IPS DF 6.9 (cell line): ENCODE results near the gene TMEM269.

Experiments used
- DNase-seq: peaks from one replicate; pipeline ENCODE4 v3.0.0-alpha.2; 2013; ENCODE audit warnings: low read depth, low spot score
- H3K27ac ChIP-seq: one replicate; pipeline ENCODE4 v1.5.1; 2013; ENCODE audit warnings: low read length, control low read depth
- H3K27me3 ChIP-seq: 2 replicates; pipeline ENCODE4 v1.6.1; 2013; ENCODE audit warnings: mild to moderate bottlenecking, low read length; ENCODE audit not compliant: control insufficient read depth, insufficient read depth
- H3K36me3 ChIP-seq: 2 replicates; pipeline ENCODE4 v1.6.1; 2013; ENCODE audit warnings: low read length; ENCODE audit not compliant: control insufficient read depth, insufficient read depth
- H3K4me1 ChIP-seq: 2 replicates; pipeline ENCODE4 v1.6.1; 2013; ENCODE audit warnings: low read length; ENCODE audit not compliant: control insufficient read depth, insufficient read depth
- H3K4me3 ChIP-seq: 2 replicates; pipeline ENCODE4 v1.5.1; 2013; ENCODE audit warnings: mild to moderate bottlenecking, low read length
- H3K9me3 ChIP-seq: 2 replicates; pipeline ENCODE4 v1.6.1; 2013; ENCODE audit warnings: low read length, inconsistent platforms; ENCODE audit not compliant: control insufficient read depth, insufficient read depth
- WGBS: extraction: QIAGEN DNeasy Blood & Tissue Kit; methylation state at CpG from one replicate; pipeline ENCODE4 v1.1.7; 2013; ENCODE audit warnings: mixed read lengths, missing lambda C conversion rate; ENCODE audit not compliant: insufficient read length, insufficient coverage; 5-methylcytosine and 5-hydroxymethylcytosine counted together

The TMEM269 gene, protein sequence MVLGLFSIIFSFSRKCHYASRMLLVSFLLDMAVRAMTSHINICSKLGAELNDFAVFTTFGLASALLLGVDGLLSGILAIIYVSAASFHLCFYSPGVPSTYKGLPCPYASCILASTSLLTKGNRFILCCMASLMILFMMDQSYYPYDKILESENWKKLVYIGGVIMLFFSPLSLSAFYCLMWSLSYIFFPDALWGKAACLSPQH

DNA sequence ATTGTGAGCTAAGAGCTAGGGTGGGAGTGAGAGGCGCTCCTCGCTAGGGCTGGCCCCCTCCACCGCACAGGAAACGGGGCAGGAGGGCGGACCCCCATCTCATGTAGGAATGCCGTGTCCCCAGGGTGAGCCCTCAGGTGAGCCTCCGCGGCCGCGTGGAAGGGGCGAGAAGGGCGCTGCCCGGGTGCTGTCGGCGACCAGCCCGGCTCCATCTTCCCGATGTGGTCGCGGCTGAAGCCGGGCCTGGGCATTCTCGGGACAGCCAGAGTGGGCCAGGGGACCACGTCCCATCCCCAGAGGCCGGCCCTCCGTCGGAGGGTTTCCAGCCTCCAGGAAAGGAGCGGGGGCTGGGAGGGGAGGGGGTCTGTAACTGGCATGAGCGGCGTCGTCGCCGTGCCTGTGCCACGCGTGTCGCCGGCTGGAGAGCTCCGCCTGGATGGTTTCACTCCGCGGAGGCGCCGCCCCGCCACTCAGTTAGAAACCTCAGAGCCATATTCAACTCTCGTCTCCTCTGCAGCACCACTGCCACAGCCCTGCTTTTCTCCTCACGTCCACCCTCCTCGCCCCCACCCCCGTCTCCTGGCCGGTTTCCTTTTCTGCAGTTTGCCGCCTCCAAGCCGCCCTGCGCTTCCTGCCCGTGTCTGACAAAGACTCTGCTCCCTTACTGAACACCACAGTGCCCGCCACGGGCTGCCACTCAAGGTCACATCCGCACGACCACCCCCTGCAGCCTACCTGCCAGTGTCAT, at the start of gene TMEM269:
TSS of gene TMEM269 (plus strand) at position 46 of the 748 bp plus-strand sequence. CDS start 4,903 bp downstream, outside the sequence.
- peaks cover 5% of the 10 kb centered on the region; the same call in 1 of the 2 replicates for H3K36me3 ChIP-seq
- H3K27me3 ChIP-seq: no peaks in the 10 kb centered on the region
- peaks cover 3% of the 10 kb centered on the region; the same call in 1 of the 2 replicates for H3K4me1 ChIP-seq
- H3K9me3 ChIP-seq: no peaks in the 10 kb centered on the region
- no peak within 1 kb of the TSS for H3K27ac ChIP-seq
- DNase-seq: no peak
- no CpG with 5 or more reads among the region's 54 CpGs for WGBS
- H3K4me3 ChIP-seq: no peak within 1 kb of the TSS

DNA sequence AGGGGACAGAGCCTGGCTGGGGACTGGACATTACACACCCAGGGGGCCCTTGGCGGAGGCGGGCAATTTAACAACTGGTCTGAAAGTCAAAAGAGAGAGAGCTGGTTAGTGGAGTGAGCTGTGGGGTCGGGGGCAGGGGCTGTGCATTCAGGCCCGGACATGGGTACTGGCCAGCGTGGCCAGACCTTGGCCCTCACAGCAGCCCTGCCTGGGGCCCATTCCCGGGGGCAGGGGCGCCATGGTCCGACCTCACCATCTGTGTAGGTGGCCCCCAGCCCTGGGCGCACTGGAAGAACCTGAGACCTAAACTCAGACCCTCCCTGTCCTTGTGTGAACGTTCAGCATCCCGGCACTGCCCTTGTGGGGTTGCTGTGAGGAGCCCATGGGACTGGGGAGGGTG, 49.7 kb upstream of the TMEM269 start:
- no CpG with 5 or more reads among the region's 11 CpGs for WGBS
- H3K36me3 ChIP-seq: no peaks in the 10 kb centered on the region
- H3K4me3 ChIP-seq: no peak overlapping the region
- DNase-seq: no peak
- no peaks in the 10 kb centered on the region for H3K9me3 ChIP-seq
- peaks cover 8% of the 10 kb centered on the region for H3K4me1 ChIP-seq
- no peaks in the 10 kb centered on the region for H3K27me3 ChIP-seq
- no peak overlapping the region for H3K27ac ChIP-seq

DNA sequence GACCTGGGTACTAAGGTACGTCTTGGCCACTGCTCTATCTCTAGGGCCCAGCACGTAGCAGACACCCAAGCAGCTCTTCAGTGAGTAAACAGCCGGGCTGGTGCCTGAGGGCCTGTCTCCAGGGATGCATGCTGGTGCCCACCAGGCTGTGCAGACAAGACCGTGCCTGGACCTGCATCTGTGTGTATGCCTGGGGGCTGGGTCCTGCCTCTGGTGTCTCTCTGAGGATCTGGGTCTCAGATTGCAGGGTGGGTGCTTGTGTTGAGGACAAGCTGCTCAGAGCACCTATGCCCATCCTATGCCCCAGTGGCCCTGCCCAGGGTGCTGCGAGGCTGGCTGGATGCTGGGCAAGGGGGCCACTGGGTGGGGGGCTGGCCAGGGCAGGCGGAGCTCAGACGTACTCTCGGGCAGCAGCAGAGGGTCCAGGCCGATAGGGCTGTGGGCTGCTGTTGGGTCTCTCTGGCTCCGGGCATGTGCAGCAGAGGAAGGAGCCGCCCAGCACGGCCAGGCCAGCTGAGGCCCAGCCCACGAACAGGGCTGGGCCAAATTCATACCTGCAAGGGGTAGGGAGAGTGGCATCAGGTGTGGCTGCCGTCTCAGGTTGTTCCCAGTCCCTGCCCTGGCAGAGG, 49.2 kb upstream of the TMEM269 start:
- Histone ChIP-seq H3K27me3 (no peaks in the 10 kb centered on the region), H3K27ac (no peak overlapping the region), H3K36me3 (no peaks in the 10 kb centered on the region), H3K4me3 (no peak overlapping the region), H3K4me1 (peaks cover 10% of the 10 kb centered on the region), H3K9me3 (no peaks in the 10 kb centered on the region)
- DNase-seq: no peak
- WGBS: no CpG with 5 or more reads among the region's 14 CpGs

DNA sequence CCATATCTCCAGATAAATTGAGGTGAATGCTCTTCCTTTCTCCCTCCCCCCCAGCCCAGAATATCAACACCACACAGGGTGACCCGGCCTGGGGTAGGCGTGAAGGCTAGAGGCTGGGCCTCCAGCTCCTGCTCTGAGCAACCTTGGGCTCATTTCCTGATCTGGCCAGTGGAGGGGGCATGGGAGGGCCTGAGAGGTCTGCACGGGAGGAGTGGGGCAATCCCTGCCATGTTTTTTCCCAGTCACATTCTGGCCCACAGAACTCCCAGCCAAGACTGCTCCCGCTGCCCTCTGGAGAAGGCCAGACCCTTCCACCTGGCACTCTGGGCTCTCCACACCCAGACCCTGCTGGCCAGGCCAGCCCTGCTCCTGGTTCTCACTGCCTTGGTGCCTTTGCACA, 48.6 kb upstream of the TMEM269 start:
- no peak overlapping the region for H3K27ac ChIP-seq
- H3K27me3 ChIP-seq: no peaks in the 10 kb centered on the region
- no peaks in the 10 kb centered on the region for H3K9me3 ChIP-seq
- no CpG with 5 or more reads among the region's 4 CpGs for WGBS
- H3K4me3 ChIP-seq: no peak overlapping the region
- peaks cover 15% of the 10 kb centered on the region for H3K4me1 ChIP-seq
- H3K36me3 ChIP-seq: no peaks in the 10 kb centered on the region
- no peak for DNase-seq

DNA sequence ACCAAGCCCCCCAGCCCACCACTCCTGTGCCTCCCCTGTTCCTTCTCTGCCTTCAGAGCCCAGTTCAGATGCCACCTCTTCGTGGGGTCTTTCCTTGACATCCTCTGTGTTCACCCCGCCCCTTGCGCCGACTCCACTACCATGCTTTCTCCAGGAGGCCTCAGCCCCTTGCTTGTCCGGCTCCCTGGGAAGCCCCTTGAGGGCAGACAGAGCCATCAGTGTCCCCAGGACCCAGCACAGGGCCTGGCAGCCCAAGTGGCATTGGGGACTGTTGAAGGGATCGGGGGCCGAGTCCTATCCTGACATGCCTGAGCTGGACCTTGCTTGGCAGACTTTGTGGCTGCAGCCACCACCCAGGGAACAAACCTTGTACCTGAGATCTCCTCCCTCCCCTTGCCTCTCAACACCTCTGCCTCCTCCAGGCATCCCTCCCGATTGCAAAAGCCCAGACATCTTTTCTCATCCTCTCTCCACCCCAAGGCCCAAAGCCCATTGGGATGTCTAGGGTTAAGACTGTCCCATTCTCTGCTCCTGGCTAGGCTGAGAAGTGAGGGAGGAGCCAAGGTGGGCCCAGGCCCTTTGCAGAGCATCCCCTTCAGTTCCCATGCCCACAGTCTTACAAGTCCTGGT, 48.1 kb upstream of the TMEM269 start:
- WGBS: no CpG with 5 or more reads among the region's 8 CpGs
- Histone ChIP-seq H3K4me3 (no peak overlapping the region), H3K9me3 (no peaks in the 10 kb centered on the region), H3K4me1 (peaks cover 19% of the 10 kb centered on the region), H3K27me3 (no peaks in the 10 kb centered on the region), H3K27ac (no peak overlapping the region), H3K36me3 (no peaks in the 10 kb centered on the region)
- DNase-seq: no peak

DNA sequence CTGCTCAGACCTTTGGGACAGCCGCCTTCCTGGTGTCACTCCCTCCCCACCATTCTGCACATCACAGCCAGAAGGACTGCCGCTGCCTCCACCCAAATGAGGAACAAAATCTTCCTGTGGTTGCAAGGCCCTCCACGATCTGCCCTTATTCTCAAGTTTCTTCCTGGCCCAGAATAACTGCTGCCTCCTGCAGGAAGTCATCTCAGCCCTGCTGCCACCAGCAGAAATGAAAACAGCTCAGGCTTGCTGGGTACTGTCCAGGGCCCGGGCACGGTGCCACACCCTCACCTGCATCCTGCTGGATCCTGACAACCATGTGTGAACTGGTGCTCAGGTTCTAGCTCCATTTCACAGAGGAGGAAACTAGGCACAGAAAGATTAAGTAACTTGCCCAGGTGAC, 47.5 kb upstream of the TMEM269 start:
- H3K9me3 ChIP-seq: no peaks in the 10 kb centered on the region
- no peak overlapping the region for H3K4me3 ChIP-seq
- WGBS: no CpG with 5 or more reads among the region's 5 CpGs
- no peak overlapping the region for H3K27ac ChIP-seq
- DNase-seq: no peak
- no peaks in the 10 kb centered on the region for H3K36me3 ChIP-seq
- H3K27me3 ChIP-seq: no peaks in the 10 kb centered on the region
- H3K4me1 ChIP-seq: peaks cover 22% of the 10 kb centered on the region

DNA sequence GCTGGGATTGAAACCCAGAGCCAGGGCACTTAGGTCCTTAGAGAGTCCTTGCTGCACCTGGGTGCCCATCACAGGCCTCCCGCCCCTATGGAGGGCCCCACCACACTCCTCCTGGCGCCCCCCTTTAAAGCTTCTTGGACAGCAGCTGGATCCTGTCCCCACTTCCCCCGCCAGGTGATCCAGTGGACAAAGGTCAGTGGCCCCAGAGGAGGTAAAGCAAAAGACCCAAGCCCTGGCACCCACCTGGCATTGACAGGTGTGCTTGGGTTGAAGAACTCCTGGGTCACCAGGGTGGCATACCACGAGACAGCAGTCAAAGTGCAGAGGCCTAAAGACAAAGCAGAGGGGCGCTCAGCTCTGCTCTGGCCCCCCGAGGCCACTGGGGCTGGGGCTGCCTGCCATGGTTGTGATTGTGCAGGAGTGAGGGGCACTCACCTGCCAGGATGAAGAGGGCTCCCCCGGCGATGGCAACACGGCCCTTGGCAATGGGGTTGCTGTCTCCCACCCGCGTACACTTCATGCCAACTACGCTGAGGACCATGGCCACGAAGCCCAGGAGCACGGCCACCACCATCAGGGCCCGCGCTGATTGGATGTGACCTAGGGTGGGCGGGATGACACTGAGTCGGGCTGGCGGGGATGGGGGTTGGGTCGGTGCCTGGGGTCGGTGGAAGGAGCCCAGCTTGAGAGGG, 46.7 kb upstream of the TMEM269 start:
- H3K27me3 ChIP-seq: no peaks in the 10 kb centered on the region
- no peaks in the 10 kb centered on the region for H3K9me3 ChIP-seq
- WGBS: no CpG with 5 or more reads among the region's 21 CpGs
- no peak overlapping the region for H3K27ac ChIP-seq
- DNase-seq: no peak
- H3K4me3 ChIP-seq: no peak overlapping the region
- no peaks in the 10 kb centered on the region for H3K36me3 ChIP-seq
- H3K4me1 ChIP-seq: peaks cover 22% of the 10 kb centered on the region

DNA sequence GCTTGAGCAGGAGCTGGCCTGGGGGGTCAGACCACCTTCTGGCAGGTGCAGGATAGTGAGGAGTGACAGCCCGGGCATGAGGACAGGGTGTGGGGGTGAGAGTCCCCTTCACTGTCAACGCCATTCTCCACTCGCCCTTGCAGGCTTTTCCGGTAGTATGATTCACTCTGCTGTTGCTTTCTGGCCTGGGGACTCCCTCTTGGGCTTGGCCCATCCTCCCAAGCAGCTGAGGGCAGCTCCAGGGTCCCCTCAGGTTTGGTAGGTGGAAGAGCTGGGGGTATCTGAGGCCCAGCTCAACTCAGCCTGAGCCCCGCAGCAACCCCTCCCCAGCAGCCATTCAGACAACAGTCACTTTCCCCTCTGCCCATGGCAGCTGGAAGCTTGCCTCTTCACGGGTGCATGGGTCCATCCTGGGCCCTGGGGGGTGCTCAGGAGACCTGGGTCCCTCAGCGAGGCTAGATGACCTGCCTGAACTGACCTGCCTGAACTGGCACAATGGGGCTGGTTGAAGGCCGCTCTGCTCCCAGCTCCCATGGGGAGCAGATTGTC, 46.0 kb upstream of the TMEM269 start:
- peaks cover 22% of the 10 kb centered on the region for H3K4me1 ChIP-seq
- no CpG with 5 or more reads among the region's 8 CpGs for WGBS
- no peaks in the 10 kb centered on the region for H3K36me3 ChIP-seq
- no peak for DNase-seq
- no peak overlapping the region for H3K27ac ChIP-seq
- H3K9me3 ChIP-seq: no peaks in the 10 kb centered on the region
- no peak overlapping the region for H3K4me3 ChIP-seq
- no peaks in the 10 kb centered on the region for H3K27me3 ChIP-seq

DNA sequence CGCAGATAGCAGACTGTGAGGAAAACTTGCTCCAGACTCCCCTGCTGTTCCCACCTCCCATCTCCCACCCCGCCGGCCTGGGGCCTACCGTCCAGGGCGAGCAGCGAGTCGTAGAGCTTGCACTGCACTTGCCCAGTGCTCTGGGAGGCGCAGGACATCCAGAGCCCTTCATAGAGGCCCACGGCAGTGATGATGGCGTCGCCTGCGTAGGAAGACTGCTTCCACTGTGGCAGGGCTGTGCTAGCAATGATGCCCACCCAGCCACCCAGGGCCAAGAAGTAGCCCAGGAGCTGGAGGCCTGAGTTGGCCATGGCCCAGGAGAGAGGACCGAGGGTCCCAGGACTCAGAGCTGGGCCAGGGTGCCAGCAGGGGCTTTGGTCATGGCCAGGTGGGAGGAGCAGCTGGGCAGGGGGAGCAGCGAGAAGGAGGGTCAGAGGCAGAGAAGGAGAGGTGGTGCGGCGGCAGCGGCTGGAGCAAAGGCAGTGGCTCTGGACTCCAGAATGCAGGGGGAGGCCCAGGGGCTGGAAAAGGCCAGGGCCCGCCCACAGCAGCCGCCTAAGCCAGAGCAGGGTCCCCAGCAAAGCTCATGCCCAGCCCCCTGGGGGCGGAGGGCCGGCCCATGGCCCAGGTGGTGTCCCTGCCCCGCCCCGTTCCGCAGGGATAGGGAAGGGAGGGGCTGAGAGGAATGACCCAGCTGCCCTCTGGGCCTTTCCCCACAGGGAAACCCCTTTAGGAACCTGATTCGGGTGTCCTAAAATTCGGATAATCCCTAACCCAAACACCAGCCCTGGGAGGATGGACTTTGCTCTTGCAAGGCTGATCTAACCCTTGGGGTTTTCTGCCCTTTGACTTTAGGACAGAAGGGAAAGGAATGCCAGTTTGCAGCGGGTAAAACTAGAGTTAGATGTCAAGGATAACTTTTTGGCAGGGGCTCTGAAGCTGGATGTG, 44.8 kb upstream of the TMEM269 start, which contains the start of gene CLDN19:
TSS of gene CLDN19 (minus strand) at position 484 of the 948 bp plus-strand sequence. CDS start at position 311, 173 bp downstream.
- WGBS: no CpG with 5 or more reads among the region's 27 CpGs
- Histone ChIP-seq H3K4me3 (no peak within 1 kb of the TSS; the same call in 1 of the 2 replicates), H3K27ac (no peak within 1 kb of the TSS), H3K36me3 (no peaks in the 10 kb centered on the region), H3K4me1 (peaks cover 22% of the 10 kb centered on the region), H3K9me3 (no peaks in the 10 kb centered on the region), H3K27me3 (no peaks in the 10 kb centered on the region)
- DNase-seq: no peak
